HUES64 (cell line): ENCODE data around the gene GRIK2.

Source experiments
- H3K27ac ChIP-seq: 2 replicates; pipeline ENCODE4 v1.7.0; 2013; ENCODE audit warnings: low read depth, low read length, inconsistent platforms
- H3K27me3 ChIP-seq: 2 replicates; pipeline ENCODE4 v1.6.1; 2013; ENCODE audit warnings: mild to moderate bottlenecking, low read length; ENCODE audit not compliant: insufficient read depth
- H3K36me3 ChIP-seq: 2 replicates; pipeline ENCODE4 v1.6.1; 2013; ENCODE audit warnings: mild to moderate bottlenecking, low read length; ENCODE audit not compliant: insufficient read depth
- H3K4me1 ChIP-seq: 2 replicates; pipeline ENCODE4 v1.6.1; 2013; ENCODE audit warnings: mild to moderate bottlenecking, low read length, moderate library complexity; ENCODE audit not compliant: insufficient read depth
- H3K4me3 ChIP-seq: 2 replicates; pipeline ENCODE4 v1.5.1; 2013; ENCODE audit warnings: mild to moderate bottlenecking, low read length, moderate library complexity
- H3K9ac ChIP-seq: 2 replicates; pipeline ENCODE4 v1.6.1; 2013; ENCODE audit warnings: mild to moderate bottlenecking, low read depth, low read length
- H3K9me3 ChIP-seq: 2 replicates; pipeline ENCODE4 v1.6.1; 2013; ENCODE audit warnings: low read depth, low read length; ENCODE audit not compliant: insufficient read depth
- WGBS: fragments of 150-250, 120-280 bp; methylation state at CpG from one replicate; pipeline ENCODE4 v1.1.7; 2013; ENCODE audit warnings: missing lambda C conversion rate; 5-methylcytosine and 5-hydroxymethylcytosine counted together

The GRIK2 gene

GRCh38 chr6:101433141-101433540 lies 39.6 kb downstream of the GRIK2 start:
- 98% methylated on average over 4 of the region's 5 CpGs for WGBS

DNA sequence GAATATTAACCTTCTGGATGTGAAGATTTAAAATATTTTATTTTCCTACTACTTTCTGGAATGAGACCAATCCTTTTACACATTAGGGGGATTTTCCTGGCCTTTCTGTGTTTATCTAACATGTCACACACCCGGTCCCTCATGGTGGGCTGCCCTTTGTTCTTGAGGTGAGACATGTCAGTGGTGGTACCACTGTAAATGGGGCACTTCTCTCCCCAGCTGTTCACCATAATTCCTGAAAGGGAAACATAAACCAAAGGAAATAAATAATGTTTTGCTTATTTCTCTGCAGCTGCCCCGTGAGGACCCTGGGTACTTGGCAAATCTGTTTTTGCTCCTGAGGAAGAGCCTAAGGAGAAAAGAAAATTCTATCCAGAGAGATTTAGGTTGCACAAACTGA lies 41.1 kb downstream of the GRIK2 start:
- H3K27ac ChIP-seq = no peak overlapping the region
- no peaks in the 10 kb centered on the region for H3K9me3 ChIP-seq
- no peak overlapping the region for H3K9ac ChIP-seq
- H3K36me3 ChIP-seq = 0 out of 2 replicates have a peak, but pooled peaks cover 2% of the 10 kb centered on the region
- no peaks in the 10 kb centered on the region for H3K27me3 ChIP-seq
- H3K4me3 ChIP-seq = no peak overlapping the region
- H3K4me1 ChIP-seq = no peaks in the 10 kb centered on the region; the same call in 1 of the 2 replicates
- WGBS = 88% methylated on average over 2 of the region's 2 CpGs

More at GRCh38 chr6:101433141-101433540, 39.6 kb downstream of the GRIK2 start:
- H3K9ac ChIP-seq = no peak overlapping the region
- peaks cover 8% of the 10 kb centered on the region; the same call in 1 of the 2 replicates for H3K4me1 ChIP-seq
- H3K27me3 ChIP-seq = no peaks in the 10 kb centered on the region
- no peak overlapping the region for H3K27ac ChIP-seq
- 0 out of 2 replicates have a peak, but pooled peaks cover 2% of the 10 kb centered on the region for H3K36me3 ChIP-seq
- no peaks in the 10 kb centered on the region for H3K9me3 ChIP-seq
- no peak overlapping the region for H3K4me3 ChIP-seq

GRCh38 chr6:101435038-101435437 lies 41.5 kb downstream of the GRIK2 start:
- no peak overlapping the region for H3K27ac ChIP-seq
- H3K4me1 ChIP-seq = no peaks in the 10 kb centered on the region; the same call in 1 of the 2 replicates
- H3K4me3 ChIP-seq = no peak overlapping the region
- 0 out of 2 replicates have a peak, but pooled peaks cover 2% of the 10 kb centered on the region for H3K36me3 ChIP-seq
- no CpG with 5 or more reads among the region's 1 CpG for WGBS
- no peaks in the 10 kb centered on the region for H3K27me3 ChIP-seq
- no peaks in the 10 kb centered on the region for H3K9me3 ChIP-seq
- H3K9ac ChIP-seq = no peak overlapping the region

DNA sequence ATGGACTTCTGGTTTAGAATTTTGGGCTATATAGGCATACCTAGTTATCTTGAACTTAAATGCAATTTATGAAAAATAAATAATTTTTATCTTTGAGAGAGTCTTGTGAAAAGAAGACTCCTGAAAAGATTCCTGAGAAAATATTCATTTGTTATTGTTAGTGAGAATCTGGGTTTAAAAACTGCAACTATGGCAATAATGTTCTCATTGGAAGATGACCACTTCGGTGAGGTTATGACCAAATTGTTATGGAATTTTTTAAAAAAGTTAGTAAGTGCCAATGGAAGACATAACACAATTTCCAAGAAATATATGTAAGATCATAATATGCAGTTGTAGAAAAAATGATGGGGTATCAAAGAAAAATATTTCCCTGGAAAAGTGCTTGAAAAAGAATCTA lies 46.3 kb downstream of the GRIK2 start:
- Histone ChIP-seq H3K9ac (no peak overlapping the region), H3K27me3 (no peaks in the 10 kb centered on the region), H3K27ac (no peak overlapping the region), H3K9me3 (no peaks in the 10 kb centered on the region), H3K4me1 (no peaks in the 10 kb centered on the region; the same call in 1 of the 2 replicates), H3K4me3 (no peak overlapping the region), H3K36me3 (no peaks in the 10 kb centered on the region)
- 94% methylated on average over 1 of the region's 1 CpG for WGBS

- H3K4me1 ChIP-seq = no peaks in the 10 kb centered on the region
- no peak overlapping the region for H3K4me3 ChIP-seq
- H3K9ac ChIP-seq = no peak overlapping the region
- no peaks in the 10 kb centered on the region for H3K36me3 ChIP-seq
- no peaks in the 10 kb centered on the region for H3K9me3 ChIP-seq
- H3K27me3 ChIP-seq = no peaks in the 10 kb centered on the region
- H3K27ac ChIP-seq = no peak overlapping the region
Observed at GRCh38 chr6:101443315-101443714, 49.8 kb downstream of the GRIK2 start.

DNA sequence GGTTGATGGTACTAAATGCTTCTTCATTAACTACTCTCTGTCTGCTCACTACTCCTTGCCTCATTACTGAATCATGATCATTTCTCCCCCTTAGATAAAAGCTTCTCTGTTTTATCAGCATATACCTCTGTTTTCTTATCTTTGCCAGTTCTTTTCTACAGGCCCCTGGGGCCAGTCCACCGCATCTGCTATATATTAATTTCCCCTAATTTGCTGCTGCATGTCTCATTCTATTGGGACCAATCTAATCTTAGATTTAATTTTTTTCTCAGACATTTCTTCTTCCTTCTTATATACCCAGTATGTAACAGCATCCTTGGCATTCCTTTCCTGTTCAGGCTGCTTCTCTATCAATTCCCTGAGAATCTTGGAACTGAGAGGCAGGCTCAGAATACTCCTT lies 51.2 kb downstream of the GRIK2 start:
- WGBS = 91% methylated on average over 1 of the region's 1 CpG
- H3K4me3 ChIP-seq = no peak overlapping the region
- H3K4me1 ChIP-seq = peaks cover 3% of the 10 kb centered on the region
- no peaks in the 10 kb centered on the region for H3K36me3 ChIP-seq
- no peaks in the 10 kb centered on the region for H3K9me3 ChIP-seq
- no peak overlapping the region for H3K27ac ChIP-seq
- H3K27me3 ChIP-seq = no peaks in the 10 kb centered on the region
- H3K9ac ChIP-seq = no peak overlapping the region

DNA sequence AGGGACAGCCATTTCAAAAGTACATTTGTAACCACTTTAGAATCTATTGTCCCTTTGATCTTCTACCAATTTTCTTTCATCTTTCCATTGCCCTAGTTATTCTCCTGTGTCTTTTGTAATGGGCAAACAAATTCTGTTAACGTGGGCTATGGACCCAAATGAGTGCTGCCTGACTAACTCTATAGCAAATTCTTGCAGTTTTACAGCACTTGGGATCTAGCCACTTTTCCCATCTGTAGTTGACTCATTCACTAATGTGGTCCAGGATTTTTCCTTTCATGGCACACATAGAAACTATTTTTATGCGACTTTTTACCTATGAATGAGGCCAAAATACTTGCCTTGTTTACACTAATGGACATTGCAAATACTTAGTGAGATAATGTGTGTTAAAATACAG lies 52.0 kb downstream of the GRIK2 start:
- Histone ChIP-seq H3K9me3 (no peaks in the 10 kb centered on the region), H3K9ac (no peak overlapping the region), H3K4me1 (peaks cover 3% of the 10 kb centered on the region), H3K4me3 (no peak overlapping the region), H3K27ac (no peak overlapping the region), H3K27me3 (no peaks in the 10 kb centered on the region), H3K36me3 (no peaks in the 10 kb centered on the region)
- WGBS = 93% methylated on average over 2 of the region's 2 CpGs

DNA sequence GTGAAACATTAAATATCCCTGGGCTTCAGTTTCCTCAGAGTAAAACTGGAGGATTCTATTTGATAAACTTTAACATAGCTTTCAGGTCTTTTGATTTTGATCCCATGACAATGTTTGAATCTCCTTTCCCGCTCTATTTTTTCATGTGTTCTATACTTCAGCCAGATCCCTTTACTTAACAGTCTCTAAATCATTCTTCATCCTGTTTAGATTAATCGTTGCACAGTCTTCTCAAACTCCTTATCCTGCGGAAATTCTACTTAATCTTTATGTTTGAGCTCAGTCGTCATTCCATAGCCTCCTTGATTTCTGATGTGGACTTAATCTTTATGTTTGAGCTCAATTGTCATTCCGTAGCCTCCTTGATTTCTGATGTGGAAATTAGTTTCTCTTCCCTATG lies 57.4 kb downstream of the GRIK2 start:
- H3K9ac ChIP-seq = no peak overlapping the region
- H3K4me3 ChIP-seq = no peak overlapping the region
- H3K27ac ChIP-seq = no peak overlapping the region
- H3K4me1 ChIP-seq = peaks cover 3% of the 10 kb centered on the region
- H3K9me3 ChIP-seq = no peaks in the 10 kb centered on the region
- no peaks in the 10 kb centered on the region for H3K27me3 ChIP-seq
- 94% methylated on average over 5 of the region's 5 CpGs for WGBS
- H3K36me3 ChIP-seq = no peaks in the 10 kb centered on the region

DNA sequence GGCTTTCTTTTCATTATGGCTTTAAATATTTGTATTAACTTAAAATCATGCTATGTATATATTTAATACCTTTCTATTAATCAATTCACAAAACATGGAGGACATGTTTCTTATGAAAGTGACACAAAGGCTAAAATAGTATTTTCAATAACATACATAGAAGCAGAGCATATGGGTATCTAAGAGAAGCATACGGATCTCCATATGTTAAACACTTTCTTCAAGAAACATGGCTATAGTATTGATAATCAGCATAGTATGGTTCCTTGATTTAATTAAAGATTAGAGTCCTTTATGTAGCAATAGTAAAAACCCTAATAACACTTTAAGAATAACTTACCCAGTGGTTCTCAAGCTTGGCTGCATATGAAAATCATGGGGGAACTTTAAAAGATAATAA lies 58.5 kb downstream of the GRIK2 start:
- Histone ChIP-seq H3K27ac (no peak overlapping the region), H3K9me3 (no peaks in the 10 kb centered on the region), H3K27me3 (no peaks in the 10 kb centered on the region), H3K4me1 (peaks cover 3% of the 10 kb centered on the region), H3K4me3 (no peak overlapping the region), H3K36me3 (no peaks in the 10 kb centered on the region), H3K9ac (no peak overlapping the region)
- no CpG with 5 or more reads among the region's 1 CpG for WGBS

DNA sequence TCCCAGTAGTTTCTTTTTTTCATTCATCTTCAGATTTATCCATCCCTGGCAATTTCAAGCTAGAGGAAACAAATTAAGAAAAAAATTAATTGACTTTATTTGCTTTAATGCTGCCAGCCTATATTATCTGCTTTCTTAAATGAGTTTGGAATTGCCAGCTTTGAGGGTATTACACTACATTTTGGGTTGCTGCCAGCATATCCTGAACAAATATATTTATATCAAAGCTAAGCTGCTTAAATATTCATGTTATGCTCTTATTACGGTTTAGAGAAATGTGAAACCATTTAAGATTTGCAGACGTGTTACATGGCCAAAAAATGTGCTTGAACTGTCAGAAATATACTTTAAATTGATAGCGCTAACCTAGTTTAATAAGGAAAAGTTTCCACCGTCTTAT lies 59.7 kb downstream of the GRIK2 start:
- Histone ChIP-seq H3K9ac (no peak overlapping the region), H3K36me3 (no peaks in the 10 kb centered on the region), H3K9me3 (no peaks in the 10 kb centered on the region), H3K27me3 (no peaks in the 10 kb centered on the region), H3K27ac (no peak overlapping the region), H3K4me3 (no peak overlapping the region), H3K4me1 (peaks cover 3% of the 10 kb centered on the region)
- WGBS = 91% methylated on average over 4 of the region's 4 CpGs

- no peaks in the 10 kb centered on the region for H3K9me3 ChIP-seq
- H3K36me3 ChIP-seq = no peaks in the 10 kb centered on the region
- H3K4me1 ChIP-seq = peaks cover 3% of the 10 kb centered on the region
- no peak overlapping the region for H3K27ac ChIP-seq
- no peaks in the 10 kb centered on the region for H3K27me3 ChIP-seq
- H3K4me3 ChIP-seq = no peak overlapping the region
- 90% methylated on average over 2 of the region's 3 CpGs for WGBS
- no peak overlapping the region for H3K9ac ChIP-seq
Observed at GRCh38 chr6:101454106-101454676, 60.7 kb downstream of the GRIK2 start.

- Histone ChIP-seq H3K27ac (no peak overlapping the region), H3K36me3 (no peaks in the 10 kb centered on the region), H3K4me1 (no peaks in the 10 kb centered on the region), H3K9ac (no peak overlapping the region), H3K27me3 (no peaks in the 10 kb centered on the region), H3K4me3 (no peak overlapping the region), H3K9me3 (no peaks in the 10 kb centered on the region)
- WGBS = 92% methylated on average over 2 of the region's 2 CpGs
Observed at GRCh38 chr6:101458336-101458735, 64.8 kb downstream of the GRIK2 start.
